Lung (tissue), 12 donors: Measurements from ENCODE around the gene PCMTD2. TPM values are rescaled to one million over a fixed set of nuclear protein-coding genes. Genes with fewer than 3 reads are reported as not detected.
A peak's percentile ranks its signal among the peaks of the same experiment; 100 is the strongest.

Experiments used
- ATAC-seq: fragments of 200-7000 bp; cut with Tn5 transposase; one replicate; pipeline ENCODE4 v1.9.1; 2020; ENCODE audit warnings: moderate number of reproducible peaks; ENCODE audit not compliant: insufficient read depth, low FRiP score
- DNase-seq, 3 donors: peaks; one replicate each; pipeline ENCODE4 v3.0.0-alpha.2; 2013 to 2017
- H3K27ac ChIP-seq, 2 donors: one replicate each; pipeline ENCODE4 v1.5.1; 2013; ENCODE audit warnings: mild to moderate bottlenecking in 2 of 2, moderate library complexity in 2 of 2, control low read depth in 1 of 2, inconsistent platforms in 1 of 2, low read depth in 1 of 2, low read length in 1 of 2
- H3K27me3 ChIP-seq, 3 donors: one replicate each; pipeline ENCODE4 v1.5.1; 2013; ENCODE audit warnings: low read length in 2 of 3; ENCODE audit not compliant: control insufficient read depth in 3 of 3, insufficient read depth in 3 of 3
- H3K36me3 ChIP-seq, 4 donors: one replicate each; pipeline ENCODE4 v1.5.1; 2013; ENCODE audit warnings: low read length in 4 of 4, mild to moderate bottlenecking in 1 of 4, moderate library complexity in 1 of 4; ENCODE audit not compliant: control insufficient read depth in 4 of 4, insufficient read depth in 4 of 4
- H3K4me1 ChIP-seq, 5 donors: one replicate each; pipeline ENCODE4 v1.5.1; 2013; ENCODE audit warnings: low read length in 5 of 5, mild to moderate bottlenecking in 2 of 5, moderate library complexity in 1 of 5; ENCODE audit not compliant: control insufficient read depth in 5 of 5, insufficient read depth in 5 of 5
- H3K4me3 ChIP-seq: one replicate; pipeline ENCODE4 v1.5.1; 2013; ENCODE audit warnings: mild to moderate bottlenecking, control low read depth, moderate library complexity
- H3K9ac ChIP-seq, 2 donors: one replicate each; pipeline ENCODE4 v1.5.1; 2013; ENCODE audit warnings: low read length in 2 of 2, control low read depth in 1 of 2; ENCODE audit not compliant: insufficient read depth in 1 of 2
- H3K9me3 ChIP-seq, 4 donors: one replicate each; pipeline ENCODE4 v1.5.1; 2013; ENCODE audit warnings: low read length in 3 of 4, mild to moderate bottlenecking in 1 of 4, moderate library complexity in 1 of 4; ENCODE audit not compliant: control insufficient read depth in 4 of 4, insufficient read depth in 3 of 4
- WGBS, 2 donors: extraction: QIAGEN DNeasy Blood & Tissue Kit; methylation state at CpG; one replicate each; pipeline ENCODE4 v1.1.7; 2013; 5-methylcytosine and 5-hydroxymethylcytosine counted together
- polyA plus RNA-seq, 2 donors: library from polyadenylated mRNA; stranded (reverse); fragments of 200-250 nt; gene quantifications; one replicate each; pipeline ENCODE4 v1.2.1, GENCODE V29; 2013
- total RNA-seq, 2 donors: library from RNA; depleted of rRNA in 1 of 2; stranded (reverse); fragments of >200 nt in 1 of 2; gene quantifications; one replicate each; pipeline ENCODE4 v1.2.1, GENCODE V29; 2014 to 2021
- TF ChIP-seq, protein P1 (sequence below): IDR thresholded peaks from 2 replicates; pipeline ENCODE4 v1.5.1; 2012; ENCODE audit warnings: mild to moderate bottlenecking; ENCODE audit errors: control extremely low read depth, extremely low read depth
- donor health status: control.
- donor health status: control.
- donor health status: Bipolar disorder and iron deficiency.
- donor health status: healthy.
- donor health status: DM: yes; HTN: yes; CAD: no.

The PCMTD2 gene
- total and polyA plus RNA-seq, 4 donors, result 16.5 to 123 (median 25.2) TPM

DNA sequence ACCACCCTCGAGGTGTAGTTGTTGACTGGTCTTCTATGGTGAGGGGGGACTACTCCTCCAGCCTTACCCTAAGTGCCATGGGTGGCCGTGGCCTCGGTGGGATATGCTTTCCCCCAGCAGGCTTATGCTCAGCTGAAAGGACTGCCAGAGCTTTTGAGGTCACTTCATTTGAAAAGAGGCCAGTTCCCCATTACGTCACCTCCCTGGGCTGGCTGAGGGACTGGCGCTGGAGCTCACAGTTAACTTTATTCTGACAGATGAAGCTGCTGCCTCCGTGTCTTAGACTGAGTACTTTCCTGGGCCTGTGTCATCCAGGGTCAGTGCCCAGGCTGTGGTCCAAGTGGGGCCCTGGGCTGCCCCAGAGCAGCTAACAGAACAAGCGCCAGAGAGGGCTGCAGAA is 42.8 kb upstream of the PCMTD2 start:
- no peak for ATAC-seq
- Histone ChIP-seq H3K27me3 (no peaks in the 10 kb centered on the region), H3K4me1 (peaks cover 4 to 29% (median 17%) of the 10 kb centered on the region in 5 donors), H3K36me3 (no peaks in the 10 kb centered on the region), H3K9ac (peak overlapping the region in 1 of 2 donors; percentile 27), H3K27ac (peak overlapping the region in 1 of 2 donors; percentile 47), H3K9me3 (no peaks in the 10 kb centered on the region), H3K4me3 (no peak overlapping the region)
- peak; percentile 84 to 93 (median 90) for DNase-seq
- TF ChIP-seq, protein P1, sequence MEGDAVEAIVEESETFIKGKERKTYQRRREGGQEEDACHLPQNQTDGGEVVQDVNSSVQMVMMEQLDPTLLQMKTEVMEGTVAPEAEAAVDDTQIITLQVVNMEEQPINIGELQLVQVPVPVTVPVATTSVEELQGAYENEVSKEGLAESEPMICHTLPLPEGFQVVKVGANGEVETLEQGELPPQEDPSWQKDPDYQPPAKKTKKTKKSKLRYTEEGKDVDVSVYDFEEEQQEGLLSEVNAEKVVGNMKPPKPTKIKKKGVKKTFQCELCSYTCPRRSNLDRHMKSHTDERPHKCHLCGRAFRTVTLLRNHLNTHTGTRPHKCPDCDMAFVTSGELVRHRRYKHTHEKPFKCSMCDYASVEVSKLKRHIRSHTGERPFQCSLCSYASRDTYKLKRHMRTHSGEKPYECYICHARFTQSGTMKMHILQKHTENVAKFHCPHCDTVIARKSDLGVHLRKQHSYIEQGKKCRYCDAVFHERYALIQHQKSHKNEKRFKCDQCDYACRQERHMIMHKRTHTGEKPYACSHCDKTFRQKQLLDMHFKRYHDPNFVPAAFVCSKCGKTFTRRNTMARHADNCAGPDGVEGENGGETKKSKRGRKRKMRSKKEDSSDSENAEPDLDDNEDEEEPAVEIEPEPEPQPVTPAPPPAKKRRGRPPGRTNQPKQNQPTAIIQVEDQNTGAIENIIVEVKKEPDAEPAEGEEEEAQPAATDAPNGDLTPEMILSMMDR, result no peak
- 38 to 62% methylated on average over 7 of the region's 7 CpGs for WGBS, 2 donors

DNA sequence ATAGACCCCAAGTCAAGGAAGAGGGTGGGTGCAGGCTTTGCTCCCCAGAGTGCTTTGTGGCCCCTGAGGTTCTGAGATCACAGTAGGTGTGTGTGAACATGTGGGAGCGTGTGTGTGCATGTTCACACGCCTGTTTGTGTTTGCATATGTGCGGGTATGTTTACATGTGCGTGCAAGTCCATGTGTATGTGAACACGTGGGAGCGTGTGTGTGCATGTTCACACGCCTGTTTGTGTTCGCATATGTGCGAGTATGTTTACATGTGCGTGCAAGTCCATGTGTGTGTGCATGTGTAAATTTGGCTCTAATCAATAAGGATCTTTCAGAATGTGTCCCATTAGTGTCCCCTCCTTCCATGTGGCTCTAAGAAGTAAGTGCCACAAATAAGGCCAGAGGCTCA is 41.4 kb upstream of the PCMTD2 start:
- no peak overlapping the region for H3K4me3 ChIP-seq
- 90 to 97% methylated on average over 10 of the region's 10 CpGs for WGBS, 2 donors
- H3K27me3 ChIP-seq, result no peaks in the 10 kb centered on the region

DNA sequence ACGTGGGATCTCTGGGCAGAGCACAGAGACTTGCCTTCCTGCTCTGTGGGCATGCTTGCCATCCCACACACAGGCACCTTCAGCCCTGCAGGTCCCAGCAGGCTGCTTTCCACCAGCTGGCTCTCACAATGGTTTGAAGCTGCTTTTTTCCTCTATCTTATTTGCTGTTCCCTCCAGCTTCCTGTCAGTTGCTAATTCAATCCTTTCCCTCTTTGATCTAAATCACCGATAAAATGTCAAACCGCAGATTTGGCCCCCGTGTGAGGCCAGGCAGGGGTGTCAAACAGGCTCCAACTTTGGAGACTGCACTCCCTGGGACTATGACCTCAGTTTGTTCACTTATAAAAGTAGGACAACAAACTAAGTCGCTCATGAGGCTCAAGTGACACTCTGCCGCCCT is 40.6 kb upstream of the PCMTD2 start:
- H3K9ac ChIP-seq, result no peak overlapping the region
- H3K27me3 ChIP-seq, result no peaks in the 10 kb centered on the region
- H3K4me3 ChIP-seq, result no peak overlapping the region
- TF ChIP-seq, protein P1, result no peak
- H3K36me3 ChIP-seq, result no peaks in the 10 kb centered on the region
- no peak overlapping the region for H3K27ac ChIP-seq
- WGBS, 2 donors, result 34 to 37% methylated on average over 6 of the region's 6 CpGs
- ATAC-seq, result no peak
- no peak for DNase-seq
- no peaks in the 10 kb centered on the region for H3K9me3 ChIP-seq
- peaks cover 4 to 35% (median 20%) of the 10 kb centered on the region in 5 donors for H3K4me1 ChIP-seq

More for the DNA sequence above, 41.4 kb upstream of the PCMTD2 start:
- H3K27ac ChIP-seq, result no peak overlapping the region
- no peaks in the 10 kb centered on the region for H3K9me3 ChIP-seq
- peaks cover 4 to 29% (median 18%) of the 10 kb centered on the region in 5 donors for H3K4me1 ChIP-seq
- ATAC-seq, result no peak
- TF ChIP-seq, protein P1, result no peak
- no peaks in the 10 kb centered on the region for H3K36me3 ChIP-seq
- no peak for DNase-seq
- no peak overlapping the region for H3K9ac ChIP-seq

DNA sequence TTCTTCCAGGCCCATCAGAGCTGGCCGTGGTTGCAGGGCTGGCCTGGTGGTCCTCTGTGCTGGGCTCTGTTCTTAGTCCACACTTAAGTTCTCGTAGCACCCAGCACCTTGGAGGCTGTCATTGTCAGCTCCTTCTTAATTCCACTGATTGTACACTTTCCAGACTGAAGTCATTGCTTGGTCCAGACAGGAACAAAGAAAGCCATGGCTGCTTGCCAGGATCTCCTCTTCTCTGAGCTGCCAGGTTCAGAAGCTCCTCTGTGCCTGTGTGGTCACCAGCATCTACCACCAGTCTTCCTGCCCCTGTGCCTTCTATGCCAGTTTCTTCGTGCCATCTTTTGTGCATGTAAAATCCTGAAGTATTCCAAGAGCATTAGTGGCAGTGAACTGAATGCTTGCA is 39.5 kb upstream of the PCMTD2 start:
- peak in 2 of 3 donors; percentile 34 to 69 for DNase-seq

More for the DNA sequence above, 39.5 kb upstream of the PCMTD2 start:
- 68 to 76% methylated on average over 3 of the region's 3 CpGs for WGBS, 2 donors
- H3K27ac ChIP-seq, result no peak overlapping the region
- TF ChIP-seq, protein P1, result no peak
- H3K9ac ChIP-seq, result no peak overlapping the region
- H3K4me1 ChIP-seq, result peaks cover 4 to 32% (median 20%) of the 10 kb centered on the region in 5 donors
- no peaks in the 10 kb centered on the region for H3K9me3 ChIP-seq
- no peak overlapping the region for H3K4me3 ChIP-seq
- ATAC-seq, result no peak
- no peaks in the 10 kb centered on the region for H3K36me3 ChIP-seq
- no peaks in the 10 kb centered on the region for H3K27me3 ChIP-seq
